Muscle layer of colon (tissue), 2 donors: ENCODE results near the gene TIGD3.
"Not testable (repeated sequence)": the region's sequence is repeated elsewhere in the genome, so short reads cannot be mapped to it uniquely, and the experiment has no call there.

Experiments
- H3K27ac ChIP-seq: one replicate; pipeline ENCODE4 v1.7.0; 2013; ENCODE audit warnings: low read depth, mild to moderate bottlenecking, low read length, moderate library complexity
- H3K27me3 ChIP-seq, 2 donors: one replicate each; pipeline ENCODE4 v1.7.0; 2013; ENCODE audit warnings: low read length in 2 of 2, mild to moderate bottlenecking in 2 of 2; ENCODE audit not compliant: insufficient read depth in 2 of 2, control insufficient read depth in 1 of 2
- H3K36me3 ChIP-seq: one replicate; pipeline ENCODE4 v1.7.0; 2013; ENCODE audit warnings: mild to moderate bottlenecking, low read length; ENCODE audit not compliant: insufficient read depth
- H3K4me1 ChIP-seq: one replicate; pipeline ENCODE4 v1.7.0; 2013; ENCODE audit warnings: mild to moderate bottlenecking, low read length; ENCODE audit not compliant: insufficient read depth
- H3K4me3 ChIP-seq, 2 donors: one replicate each; pipeline ENCODE4 v1.7.0; 2013; ENCODE audit warnings: low read length in 2 of 2, low read depth in 1 of 2, mild to moderate bottlenecking in 1 of 2, moderate library complexity in 1 of 2
- H3K9ac ChIP-seq: one replicate; pipeline ENCODE4 v1.7.0; 2013; ENCODE audit warnings: low read length
- H3K9me3 ChIP-seq: one replicate; pipeline ENCODE4 v1.7.0; 2013; ENCODE audit warnings: mild to moderate bottlenecking, low read length
- donor health status: abdominal sarcoma.
- donor health status: Adenocarcinoma of cecum.

TIGD3 gene

GRCh38 chr11:65329478-65329877 is 25.1 kb upstream of the TIGD3 start:
- Histone ChIP-seq H3K36me3 (no peaks in the 10 kb centered on the region), H3K27me3 (no peaks in the 10 kb centered on the region), H3K27ac (no peak overlapping the region), H3K9me3 (no peaks in the 10 kb centered on the region), H3K4me3 (no peak overlapping the region), H3K4me1 (peaks cover 7% of the 10 kb centered on the region), H3K9ac (no peak overlapping the region)

GRCh38 chr11:65329944-65330403 is 24.6 kb upstream of the TIGD3 start:
- peaks cover 12% of the 10 kb centered on the region for H3K4me1 ChIP-seq
- no peaks in the 10 kb centered on the region for H3K27me3 ChIP-seq
- no peaks in the 10 kb centered on the region for H3K36me3 ChIP-seq
- H3K9ac ChIP-seq = no peak overlapping the region
- H3K4me3 ChIP-seq = no peak overlapping the region
- no peak overlapping the region for H3K27ac ChIP-seq
- no peaks in the 10 kb centered on the region for H3K9me3 ChIP-seq

DNA sequence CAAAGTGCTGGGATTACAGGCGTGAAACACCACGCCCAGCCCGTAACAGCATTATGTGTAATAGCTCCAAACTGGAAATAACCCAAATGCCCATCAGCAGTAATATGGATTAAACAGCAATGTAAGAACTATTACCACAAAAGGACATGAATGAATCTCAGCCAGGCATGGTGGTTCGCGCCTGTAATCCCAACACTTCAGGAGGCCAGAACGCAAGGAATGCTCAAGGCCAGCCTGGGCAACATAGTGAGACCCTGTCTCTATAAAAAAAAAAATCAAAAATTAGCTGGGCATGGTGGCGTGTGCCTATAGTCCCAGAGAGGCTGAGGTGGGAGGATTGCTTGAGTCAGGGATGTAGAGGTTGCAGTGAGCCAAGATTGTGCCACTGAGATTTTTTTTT is 24.0 kb upstream of the TIGD3 start:
- Histone ChIP-seq H3K9me3 (no peaks in the 10 kb centered on the region), H3K4me3 (no peak overlapping the region), H3K4me1 (peaks cover 17% of the 10 kb centered on the region), H3K9ac (no peak overlapping the region), H3K36me3 (no peaks in the 10 kb centered on the region), H3K27ac (no peak overlapping the region), H3K27me3 (no peaks in the 10 kb centered on the region)

GRCh38 chr11:65332591-65332990 is 22.0 kb upstream of the TIGD3 start:
- H3K4me3 ChIP-seq, H3K9ac ChIP-seq, H3K9me3 ChIP-seq, H3K27ac ChIP-seq, H3K27me3 ChIP-seq, H3K36me3 ChIP-seq: not testable (repeated sequence)
- H3K4me1 ChIP-seq = peaks cover 17% of the 10 kb centered on the region

DNA sequence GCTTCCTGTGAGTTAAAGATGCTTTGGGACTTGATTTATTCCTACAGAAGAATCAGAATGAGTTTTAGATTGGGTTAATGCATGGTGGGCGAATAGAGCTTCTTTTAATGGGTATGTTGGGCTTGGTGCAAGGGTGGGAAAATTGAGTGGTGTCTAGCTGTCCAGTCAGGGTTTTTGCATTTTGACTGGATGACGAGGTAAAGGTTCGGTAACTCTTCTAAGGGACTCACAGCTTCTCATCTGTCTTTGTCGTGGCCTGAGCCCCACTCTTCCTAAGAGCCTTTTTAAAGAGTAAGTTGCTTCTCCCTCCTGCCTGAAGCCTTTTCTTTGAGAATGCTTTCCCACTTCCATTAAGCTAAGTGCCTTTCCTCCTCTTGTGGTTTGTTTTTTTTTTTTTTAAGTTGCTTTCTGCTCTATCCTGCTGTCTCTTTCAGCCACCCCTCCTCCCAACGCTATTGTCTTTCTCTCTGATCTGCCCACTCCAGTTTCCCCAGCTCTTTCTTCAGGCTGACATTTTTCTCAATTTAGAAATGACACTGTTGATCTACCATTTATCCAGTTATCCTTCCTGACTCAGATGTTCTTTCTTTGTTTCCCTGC is 19.8 kb upstream of the TIGD3 start:
- H3K27ac ChIP-seq = peak overlapping the region; percentile 99
- H3K9me3 ChIP-seq = no peaks in the 10 kb centered on the region
- H3K36me3 ChIP-seq = peaks cover 10% of the 10 kb centered on the region
- H3K4me1 ChIP-seq = peaks cover 21% of the 10 kb centered on the region
- H3K9ac ChIP-seq = peak overlapping the region; percentile 85
- H3K27me3 ChIP-seq = no peaks in the 10 kb centered on the region
- peak overlapping the region; percentile 85 to 95 for H3K4me3 ChIP-seq

GRCh38 chr11:65338676-65339075 is 15.9 kb upstream of the TIGD3 start:
- Histone ChIP-seq H3K27me3 (no peaks in the 10 kb centered on the region), H3K9ac (no peak overlapping the region), H3K27ac (no peak overlapping the region), H3K4me1 (peaks cover 20% of the 10 kb centered on the region), H3K36me3 (peaks cover 42% of the 10 kb centered on the region), H3K9me3 (no peaks in the 10 kb centered on the region), H3K4me3 (no peak overlapping the region)

DNA sequence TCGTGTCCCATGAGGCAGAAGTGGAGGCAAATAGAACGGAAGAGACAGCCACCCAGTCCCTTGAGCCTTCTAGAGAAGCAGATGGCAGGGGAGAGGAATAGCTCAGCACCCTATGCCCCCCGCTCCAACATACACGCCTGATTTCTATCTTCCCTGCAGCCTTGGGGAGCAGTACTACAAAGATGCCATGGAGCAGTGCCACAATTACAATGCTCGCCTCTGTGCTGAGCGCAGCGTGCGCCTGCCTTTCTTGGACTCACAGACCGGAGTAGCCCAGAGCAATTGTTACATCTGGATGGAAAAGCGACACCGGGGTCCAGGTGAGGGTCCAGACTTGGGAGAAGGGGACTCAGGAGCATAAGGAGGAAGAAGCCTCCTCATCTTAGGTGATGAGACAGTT is 14.3 kb upstream of the TIGD3 start:
- no peaks in the 10 kb centered on the region for H3K9me3 ChIP-seq
- H3K36me3 ChIP-seq = peaks cover 57% of the 10 kb centered on the region
- H3K4me1 ChIP-seq = peaks cover 12% of the 10 kb centered on the region
- no peak overlapping the region for H3K9ac ChIP-seq
- no peaks in the 10 kb centered on the region for H3K27me3 ChIP-seq
- no peak overlapping the region for H3K4me3 ChIP-seq
- H3K27ac ChIP-seq = no peak overlapping the region

DNA sequence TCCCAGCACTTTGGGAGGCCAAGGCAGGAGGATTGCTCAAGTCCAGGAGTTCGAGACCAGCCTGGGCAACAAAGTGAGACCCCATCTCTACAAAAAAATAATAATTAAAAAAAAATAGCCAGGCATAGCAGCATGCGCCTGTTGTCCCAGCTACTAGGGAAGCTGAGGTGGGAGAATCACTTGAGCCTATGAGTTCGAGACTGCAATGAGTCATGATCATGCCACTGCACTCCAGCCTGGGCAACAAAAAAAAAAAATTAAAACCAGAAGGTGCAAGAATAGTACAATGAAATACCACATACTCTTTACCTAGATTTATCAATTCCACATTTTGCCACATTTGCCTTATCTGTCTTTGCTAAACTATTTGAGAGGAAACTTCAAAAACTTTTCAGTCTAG is 12.7 kb upstream of the TIGD3 start:
- Histone ChIP-seq H3K4me3 (no peak overlapping the region), H3K9ac (no peak overlapping the region), H3K4me1 (peaks cover 9% of the 10 kb centered on the region), H3K27me3 (no peaks in the 10 kb centered on the region), H3K27ac (no peak overlapping the region), H3K9me3 (no peaks in the 10 kb centered on the region), H3K36me3 (peaks cover 73% of the 10 kb centered on the region)

GRCh38 chr11:65351511-65351910 is 3.0 kb upstream of the TIGD3 start:
- Histone ChIP-seq H3K27ac (no peak overlapping the region), H3K4me1 (peaks cover 17% of the 10 kb centered on the region), H3K9ac (no peak overlapping the region), H3K9me3 (no peaks in the 10 kb centered on the region), H3K36me3 (peaks cover 43% of the 10 kb centered on the region), H3K4me3 (no peak overlapping the region), H3K27me3 (peaks cover 0 to 1% of the 10 kb centered on the region in 2 donors)

GRCh38 chr11:65352783-65353182 is 1.8 kb upstream of the TIGD3 start:
- H3K4me3 ChIP-seq = no peak overlapping the region
- H3K36me3 ChIP-seq = peaks cover 41% of the 10 kb centered on the region
- H3K4me1 ChIP-seq = peaks cover 17% of the 10 kb centered on the region
- no peak overlapping the region for H3K27ac ChIP-seq
- no peak overlapping the region for H3K9ac ChIP-seq
- H3K9me3 ChIP-seq = no peaks in the 10 kb centered on the region
- peaks cover 0 to 13% of the 10 kb centered on the region in 2 donors for H3K27me3 ChIP-seq

DNA sequence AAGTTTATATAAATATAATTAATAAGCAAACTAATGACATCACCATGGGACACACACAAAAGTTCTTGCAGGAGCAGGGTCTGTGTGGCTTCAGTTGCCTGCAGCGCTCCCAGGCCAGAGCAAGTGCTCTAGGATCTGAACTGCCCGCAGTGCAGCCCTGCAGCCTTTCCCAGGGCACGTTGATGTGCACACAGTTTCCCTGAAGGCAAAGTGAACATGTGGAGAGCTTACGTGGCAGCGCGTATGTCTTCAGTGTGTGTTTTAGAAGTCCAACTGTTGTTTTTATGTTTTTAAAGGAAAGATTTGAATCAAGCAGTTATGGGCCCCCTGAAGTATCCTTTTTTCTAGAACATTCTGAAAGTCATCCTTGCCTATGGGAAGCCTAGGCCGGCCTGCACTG is 1.2 kb upstream of the TIGD3 start:
- Histone ChIP-seq H3K36me3 (peaks cover 36% of the 10 kb centered on the region), H3K27me3 (peaks cover 0 to 16% of the 10 kb centered on the region in 2 donors), H3K9me3 (no peaks in the 10 kb centered on the region), H3K9ac (no peak overlapping the region), H3K27ac (peak overlapping the region; percentile 74), H3K4me1 (peaks cover 17% of the 10 kb centered on the region), H3K4me3 (peak overlapping the region; percentile 15 to 57)

DNA sequence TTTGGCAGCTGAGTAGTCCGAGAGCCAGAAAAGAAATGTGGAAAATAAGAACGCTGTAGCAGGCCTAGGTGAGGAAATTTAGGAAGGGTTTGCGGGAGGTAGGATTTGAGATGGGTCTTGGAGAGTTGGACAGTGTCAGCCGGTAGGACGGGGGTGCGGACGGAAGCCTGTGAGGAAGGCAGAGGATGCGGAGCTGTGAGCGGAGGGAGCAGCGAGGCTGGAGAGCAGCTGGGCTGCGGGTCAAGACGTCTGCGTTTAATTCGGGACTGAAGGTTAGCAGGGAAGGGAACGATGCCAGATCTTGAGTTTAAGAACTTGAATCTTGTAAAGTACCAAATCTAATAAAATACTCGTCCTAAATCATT is 669 bp upstream of the TIGD3 start:
- Histone ChIP-seq H3K9ac (no peak overlapping the region), H3K36me3 (peaks cover 32% of the 10 kb centered on the region), H3K27ac (peak overlapping the region; percentile 74), H3K9me3 (no peaks in the 10 kb centered on the region), H3K27me3 (peaks cover 0 to 16% of the 10 kb centered on the region in 2 donors), H3K4me1 (peaks cover 17% of the 10 kb centered on the region), H3K4me3 (peak overlapping the region; percentile 15 to 57)
